Endodermal cell (in vitro differentiated cells): ENCODE data around the gene ERFL. TPM values are rescaled to one million over a fixed set of nuclear protein-coding genes. Genes with fewer than 3 reads are reported as not detected.

Experiments used
- DNase-seq: peaks from one replicate; pipeline ENCODE4 v3.0.0-alpha.2; 2017
- H3K27ac ChIP-seq: 2 replicates; pipeline ENCODE4 v1.5.1; 2013; ENCODE audit warnings: mild to moderate bottlenecking, low read depth, low read length, moderate library complexity
- H3K27me3 ChIP-seq: 2 replicates; pipeline ENCODE4 v1.6.1; 2013; ENCODE audit warnings: mild to moderate bottlenecking, low read length, moderate library complexity; ENCODE audit not compliant: insufficient read depth, control insufficient read depth, poor library complexity, severe bottlenecking
- H3K36me3 ChIP-seq: 2 replicates; pipeline ENCODE4 v1.7.0; 2013; ENCODE audit warnings: mild to moderate bottlenecking, low read length, moderate library complexity; ENCODE audit not compliant: control insufficient read depth, insufficient read depth
- H3K4me1 ChIP-seq: one replicate; pipeline ENCODE4 v1.7.0; 2013; ENCODE audit warnings: low read length; ENCODE audit not compliant: control insufficient read depth, insufficient read depth
- H3K4me3 ChIP-seq: 2 replicates; pipeline ENCODE4 v1.5.1; 2013; ENCODE audit warnings: mild to moderate bottlenecking, low read length, moderate library complexity
- H3K9ac ChIP-seq: 2 replicates; pipeline ENCODE4 v1.6.1; 2013; ENCODE audit warnings: mild to moderate bottlenecking, low read length, moderate library complexity; ENCODE audit not compliant: poor library complexity, severe bottlenecking; ENCODE audit errors: extremely low read depth
- H3K9me3 ChIP-seq: 2 replicates; pipeline ENCODE4 v1.6.1; 2013; ENCODE audit warnings: mild to moderate bottlenecking, low read length, moderate library complexity; ENCODE audit not compliant: control insufficient read depth
- H3K27ac Mint-ChIP-seq: 2 replicates; pipeline ENCODE4 v1.8.0; 2020; ENCODE audit warnings: mixed read lengths
- H3K27me3 Mint-ChIP-seq: 2 replicates; pipeline ENCODE4 v1.8.0; 2021; ENCODE audit warnings: mild to moderate bottlenecking, mixed read lengths; ENCODE audit not compliant: insufficient read depth
- H3K36me3 Mint-ChIP-seq: 2 replicates; pipeline ENCODE4 v1.8.0; 2020; ENCODE audit warnings: low read depth, mixed read lengths
- H3K4me1 Mint-ChIP-seq: 2 replicates; pipeline ENCODE4 v1.8.0; 2020; ENCODE audit warnings: mixed read lengths
- H3K4me3 Mint-ChIP-seq: 2 replicates; pipeline ENCODE4 v1.8.0; 2020; ENCODE audit warnings: mild to moderate bottlenecking, moderate library complexity, mixed read lengths
- H3K9me3 Mint-ChIP-seq: 2 replicates; pipeline ENCODE4 v1.8.0; 2020; ENCODE audit warnings: mild to moderate bottlenecking, mixed read lengths
- WGBS, 2 experiments: methylation state at CpG; one replicate each; pipeline versions ENCODE4 v1.1.5 to v1.1.7; 2013; ENCODE audit warnings: missing lambda C conversion rate in 2 of 2, mixed read lengths in 1 of 2; ENCODE audit not compliant: insufficient coverage in 1 of 2, insufficient read length in 1 of 2; 5-methylcytosine and 5-hydroxymethylcytosine counted together
- total RNA-seq, 2 donors: library from RNA; stranded (reverse); fragmentation: NEBNext Ultra II Directional in 1 of 2; extraction: Animal tissue kit (Norgen Biotek cat#: 25700) in 1 of 2; gene quantifications; 2 replicates in 1 of 2; 3 replicates in 1 of 2; pipeline ENCODE4 v1.2.1, GENCODE V29; 2021
- TF ChIP-seq, protein P1 (sequence below): fragments of 200-600 bp; sonication (generic); conservative IDR thresholded peaks from 2 replicates; pipeline ENCODE4 v1.5.0; 2021; ENCODE audit warnings: antibody characterized with exemption, mild to moderate bottlenecking

Gene ERFL
- total RNA-seq, 2 donors from 2014 or later: 0.13 to 0.53 TPM

DNA sequence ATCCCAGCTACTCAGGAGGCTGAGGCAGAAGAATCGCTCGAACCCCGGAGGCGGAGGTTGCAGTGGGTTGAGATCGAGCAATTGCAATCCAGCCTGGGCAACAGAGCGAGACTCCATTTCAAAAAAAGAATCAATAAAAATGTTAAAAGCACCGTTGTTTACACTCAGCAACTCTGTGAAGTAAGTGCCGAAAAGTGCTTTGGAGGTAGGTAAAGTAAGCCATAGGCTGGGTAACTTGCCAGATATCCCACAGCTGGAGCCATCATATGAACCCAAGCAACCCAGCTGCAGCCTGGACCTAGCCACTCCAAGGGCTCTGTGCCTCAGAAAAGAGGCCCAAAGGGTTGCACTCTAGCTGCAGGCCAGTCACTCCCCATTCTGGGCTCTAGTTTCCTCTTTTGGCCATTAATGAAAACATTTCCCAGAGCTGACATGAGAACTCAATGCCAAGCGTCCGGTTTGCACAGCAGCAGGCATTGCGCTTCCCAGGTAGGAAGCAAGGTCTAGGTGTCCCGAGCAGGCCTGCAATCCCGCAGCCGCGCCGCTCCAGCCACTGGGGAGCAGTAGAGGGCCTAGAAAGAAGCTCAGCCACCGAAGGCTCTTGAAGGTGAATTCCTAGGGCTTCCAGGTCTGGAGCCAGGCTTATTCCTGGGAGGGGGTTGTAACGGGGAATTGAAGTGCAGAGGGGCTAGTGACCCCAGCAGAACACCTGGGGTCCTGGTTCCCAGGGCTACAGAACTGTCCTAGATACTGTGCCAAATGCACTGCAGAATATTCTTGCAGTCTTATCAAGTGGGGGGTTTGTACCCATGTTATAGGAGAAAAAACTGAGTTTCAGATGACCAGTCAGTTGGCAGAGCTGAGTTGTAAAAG is 55.2 kb downstream of the ERFL start:
- H3K4me1 ChIP-seq: peaks cover 4% of the 10 kb centered on the region
- Mint-ChIP-seq H3K36me3 (peaks cover 35% of the 10 kb centered on the region), H3K4me3 (no peak overlapping the region), H3K9me3 (no peaks in the 10 kb centered on the region), H3K27me3 (peaks cover 18% of the 10 kb centered on the region), H3K4me1 (peaks cover 9% of the 10 kb centered on the region), H3K27ac (peak overlapping the region; percentile 70)
- WGBS, 2 experiments: 50 to 68% methylated on average over 11 to 18 of the region's 18 CpGs
- H3K4me3 ChIP-seq: no peak overlapping the region
- H3K9ac ChIP-seq: no peak overlapping the region
- no peaks in the 10 kb centered on the region for H3K9me3 ChIP-seq
- no peak overlapping the region for H3K27ac ChIP-seq
- TF ChIP-seq, protein P1, sequence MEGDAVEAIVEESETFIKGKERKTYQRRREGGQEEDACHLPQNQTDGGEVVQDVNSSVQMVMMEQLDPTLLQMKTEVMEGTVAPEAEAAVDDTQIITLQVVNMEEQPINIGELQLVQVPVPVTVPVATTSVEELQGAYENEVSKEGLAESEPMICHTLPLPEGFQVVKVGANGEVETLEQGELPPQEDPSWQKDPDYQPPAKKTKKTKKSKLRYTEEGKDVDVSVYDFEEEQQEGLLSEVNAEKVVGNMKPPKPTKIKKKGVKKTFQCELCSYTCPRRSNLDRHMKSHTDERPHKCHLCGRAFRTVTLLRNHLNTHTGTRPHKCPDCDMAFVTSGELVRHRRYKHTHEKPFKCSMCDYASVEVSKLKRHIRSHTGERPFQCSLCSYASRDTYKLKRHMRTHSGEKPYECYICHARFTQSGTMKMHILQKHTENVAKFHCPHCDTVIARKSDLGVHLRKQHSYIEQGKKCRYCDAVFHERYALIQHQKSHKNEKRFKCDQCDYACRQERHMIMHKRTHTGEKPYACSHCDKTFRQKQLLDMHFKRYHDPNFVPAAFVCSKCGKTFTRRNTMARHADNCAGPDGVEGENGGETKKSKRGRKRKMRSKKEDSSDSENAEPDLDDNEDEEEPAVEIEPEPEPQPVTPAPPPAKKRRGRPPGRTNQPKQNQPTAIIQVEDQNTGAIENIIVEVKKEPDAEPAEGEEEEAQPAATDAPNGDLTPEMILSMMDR: peak; percentile 88
- peak; percentile 97 for DNase-seq
- H3K27me3 ChIP-seq: no peaks in the 10 kb centered on the region
- H3K36me3 ChIP-seq: peaks cover 38% of the 10 kb centered on the region

DNA sequence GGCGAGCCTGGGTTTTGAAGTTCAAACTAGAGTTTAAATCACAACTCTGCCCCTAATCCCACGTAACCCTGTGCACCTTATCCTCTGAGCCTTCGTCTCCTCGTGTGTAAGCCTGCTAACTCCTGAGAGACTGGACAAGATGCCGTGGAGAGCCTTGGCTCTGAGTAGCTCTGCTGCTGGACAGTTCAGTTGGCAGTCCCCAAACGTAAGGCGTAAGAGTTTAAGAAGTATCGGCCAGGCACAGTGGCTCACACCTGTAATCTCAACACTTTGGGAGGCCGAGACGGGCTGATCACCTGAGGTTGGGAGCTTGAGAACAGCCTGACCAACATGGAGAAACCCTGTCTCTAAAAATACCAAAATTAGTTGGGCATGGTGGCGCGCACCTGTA is 55.9 kb downstream of the ERFL start:
- no peak overlapping the region for H3K9ac ChIP-seq
- no peaks in the 10 kb centered on the region for H3K27me3 ChIP-seq
- no peak overlapping the region for H3K27ac Mint-ChIP-seq
- peaks cover 11% of the 10 kb centered on the region for H3K27me3 Mint-ChIP-seq
- 93 to 95% methylated on average over 12 of the region's 12 CpGs for WGBS, 2 experiments
- H3K36me3 ChIP-seq: peaks cover 44% of the 10 kb centered on the region
- H3K36me3 Mint-ChIP-seq: peaks cover 40% of the 10 kb centered on the region
- TF ChIP-seq, protein P1: no peak
- no peak overlapping the region for H3K4me3 ChIP-seq
- DNase-seq: peak; percentile 66
- peaks cover 4% of the 10 kb centered on the region for H3K4me1 ChIP-seq
- peaks cover 13% of the 10 kb centered on the region for H3K4me1 Mint-ChIP-seq
- H3K9me3 Mint-ChIP-seq: no peaks in the 10 kb centered on the region
- H3K4me3 Mint-ChIP-seq: no peak overlapping the region
- H3K27ac ChIP-seq: no peak overlapping the region
- H3K9me3 ChIP-seq: no peaks in the 10 kb centered on the region

DNA sequence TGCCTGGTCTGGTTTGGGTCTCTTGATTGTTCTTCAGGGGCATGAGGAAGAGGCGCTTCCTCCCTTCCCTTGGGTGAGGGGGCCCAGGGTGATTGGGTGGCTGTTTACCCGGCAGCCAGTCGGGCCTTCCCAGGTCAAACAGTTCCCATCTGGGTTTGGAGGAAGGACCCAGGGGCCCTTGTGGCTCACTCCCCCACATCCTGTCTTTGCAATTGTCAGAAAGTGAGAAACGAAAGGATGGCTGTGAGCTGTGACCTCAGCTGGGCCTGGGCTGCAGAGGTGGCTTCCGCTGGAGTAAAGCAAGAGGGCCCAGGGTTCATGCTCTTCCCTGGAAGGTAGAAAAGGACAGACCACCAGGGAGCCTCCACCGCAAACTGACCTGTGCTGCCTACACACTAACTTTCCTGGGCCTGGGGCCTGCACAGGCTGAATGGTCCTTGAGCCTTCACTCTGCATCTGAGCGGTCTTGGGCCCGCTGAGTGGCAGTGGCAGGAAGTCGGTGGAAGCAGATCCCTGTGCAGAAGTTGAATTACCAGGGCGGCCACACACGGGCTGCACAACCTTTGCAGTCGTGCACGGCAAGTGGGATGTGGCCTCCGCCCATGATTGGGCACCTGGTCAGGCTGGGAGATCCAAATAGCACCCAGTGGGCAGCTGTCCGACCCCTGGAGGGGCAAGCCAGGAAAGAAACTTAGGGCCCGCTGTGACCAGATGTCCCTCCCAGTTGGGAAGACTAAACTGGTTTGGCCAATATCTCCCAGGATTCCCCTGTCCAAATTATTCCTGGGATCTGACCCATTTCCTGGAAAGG is 56.5 kb downstream of the ERFL start:
- Histone ChIP-seq H3K4me3 (no peak overlapping the region), H3K36me3 (peaks cover 49% of the 10 kb centered on the region), H3K9ac (no peak overlapping the region), H3K27ac (no peak overlapping the region), H3K27me3 (no peaks in the 10 kb centered on the region), H3K4me1 (peaks cover 4% of the 10 kb centered on the region), H3K9me3 (no peaks in the 10 kb centered on the region)
- TF ChIP-seq, protein P1: no peak
- peaks cover 13% of the 10 kb centered on the region for H3K4me1 Mint-ChIP-seq
- no peaks in the 10 kb centered on the region for H3K9me3 Mint-ChIP-seq
- no peak overlapping the region for H3K4me3 Mint-ChIP-seq
- peak overlapping the region; percentile 49 for H3K27ac Mint-ChIP-seq
- peaks cover 40% of the 10 kb centered on the region for H3K36me3 Mint-ChIP-seq
- 93 to 94% methylated on average over 13 to 16 of the region's 16 CpGs for WGBS, 2 experiments
- H3K27me3 Mint-ChIP-seq: peaks cover 8% of the 10 kb centered on the region
- DNase-seq: peak; percentile 74
